K562 (cell line): ENCODE results near the gene EXD2. TPM values are rescaled to one million over a fixed set of nuclear protein-coding genes. Genes with fewer than 3 reads are reported as not detected.

Source experiments
- ATAC-seq: fragments of 200-7000 bp; cut with Tn5 transposase; 3 replicates; pipeline ENCODE4 v1.9.1; 2020; ENCODE audit warnings: moderate library complexity
- BruUV-seq: library from RNA; stranded (reverse); fragments of 400-500 nt; replicated peaks from 2 replicates; lab custom pipeline; 2021; lab: Mats Ljungman, UMichigan
- CTCF ChIA-PET: fragments of 300-600 bp; formaldehyde crosslinking; extraction: SDS; loops from one replicate; lab custom pipeline; 2021; ENCODE audit warnings: low intra/inter-chr PET ratio; lab: Yijun Ruan, JAX
- POLR2A ChIA-PET: fragments of 300-600, 350-650 bp; sonication (Branson Sonifier 250); formaldehyde crosslinking; extraction: SDS; loops from one replicate; lab custom pipeline; 2021; ENCODE audit warnings: antibody characterized with exemption, inconsistent platforms; lab: Yijun Ruan, JAX
- DNase-seq, 4 experiments: peaks; one replicate each; pipeline versions ENCODE4 v3.0.0 to v3.0.0-alpha.2; 2011 to 2018; ENCODE audit warnings: low spot score in 3 of 4, mixed read lengths in 3 of 4; ENCODE audit errors: extremely low read depth in 1 of 4
- FAIRE-seq: peaks from 2 replicates; lab custom pipeline; 2011; peaks lifted over from hg19 to GRCh38; lab: Jason Lieb, UNC
- H2AFZ ChIP-seq: 2 replicates; pipeline ENCODE4 v1.6.0; 2011; ENCODE audit warnings: low read depth, low read length, control low read depth, inconsistent platforms
- H3K27ac ChIP-seq: fragments of 200-600 bp; 3 replicates; pipeline ENCODE4 v1.8.0; 2011; ENCODE audit warnings: low read depth, mild to moderate bottlenecking, control low read depth, inconsistent platforms, low read length, moderate library complexity, mixed read lengths; ENCODE audit errors: extremely low read depth
- H3K27me3 ChIP-seq, 2 experiments: fragments of 300-600 bp in 1 of 2; 2 replicates in 1 of 2; 3 replicates in 1 of 2; pipeline versions ENCODE4 v1.6.0 to v1.8.0; 2011; ENCODE audit warnings: inconsistent platforms in 2 of 2, low read length in 2 of 2, mild to moderate bottlenecking in 1 of 2, mixed read lengths in 1 of 2, moderate library complexity in 1 of 2; ENCODE audit not compliant: control insufficient read depth in 2 of 2, insufficient read depth in 2 of 2
- H3K36me3 ChIP-seq: fragments of 300-600 bp; 3 replicates; pipeline ENCODE4 v1.8.0; 2011; ENCODE audit warnings: mild to moderate bottlenecking, low read length, inconsistent platforms; ENCODE audit not compliant: control insufficient read depth, insufficient read depth
- H3K4me1 ChIP-seq, 2 experiments: fragments of 200-600 bp in 1 of 2; replicated peaks in 1 of 2; 2 replicates in 1 of 2; 3 replicates in 1 of 2; pipeline versions ENCODE4 v1.5.1 to v1.8.0; 2011; ENCODE audit warnings: inconsistent platforms in 2 of 2, low read length in 2 of 2, mild to moderate bottlenecking in 1 of 2, mixed read lengths in 1 of 2, moderate library complexity in 1 of 2; ENCODE audit not compliant: control insufficient read depth in 2 of 2, insufficient read depth in 2 of 2
- H3K4me2 ChIP-seq: 2 replicates; pipeline ENCODE4 v1.6.1; 2011; ENCODE audit warnings: low read length, control low read depth, inconsistent platforms, mixed read lengths; ENCODE audit not compliant: insufficient read depth
- H3K4me3 ChIP-seq: fragments of 200-600 bp; sonication (generic), shearing (Covaris generic); 2 replicates; pipeline ENCODE4 v1.5.1; 2016; ENCODE audit warnings: control low read depth, inconsistent platforms
- H3K79me2 ChIP-seq: fragments of 200-600 bp; 3 replicates; pipeline ENCODE4 v1.8.0; 2011; ENCODE audit warnings: low read length, inconsistent platforms; ENCODE audit not compliant: control insufficient read depth, insufficient read depth
- H3K9ac ChIP-seq, 2 experiments: 2 replicates each; pipeline versions ENCODE4 v1.6.0 to v1.6.1; 2011; ENCODE audit warnings: low read depth in 2 of 2, low read length in 2 of 2, control low read depth in 1 of 2, inconsistent platforms in 1 of 2, mild to moderate bottlenecking in 1 of 2, mixed read lengths in 1 of 2; ENCODE audit not compliant: insufficient read depth in 1 of 2
- H3K9me1 ChIP-seq: one replicate; pipeline ENCODE4 v1.6.0; 2011; ENCODE audit warnings: inconsistent platforms, mild to moderate bottlenecking, low read length, moderate library complexity; ENCODE audit not compliant: control insufficient read depth, insufficient read depth
- H3K9me3 ChIP-seq: replicated peaks from 2 replicates; pipeline ENCODE4 v1.5.1; 2011; ENCODE audit warnings: low read depth, low read length, inconsistent platforms; ENCODE audit not compliant: control insufficient read depth, insufficient read depth
- H4K20me1 ChIP-seq: replicated peaks from 2 replicates; pipeline ENCODE4 v1.6.1; 2011; ENCODE audit warnings: low read length, inconsistent platforms, mixed read lengths; ENCODE audit not compliant: control insufficient read depth, insufficient read depth
- CREBBP ChIP-seq: IDR thresholded peaks from one replicate; pipeline ENCODE4 v1.6.1; 2012; ENCODE audit warnings: low read depth, mild to moderate bottlenecking, control low read depth, inconsistent platforms, low read length
- CTCFL ChIP-seq: IDR thresholded peaks from 2 replicates; pipeline ENCODE4 v1.6.1; 2011; ENCODE audit warnings: borderline replicate concordance, low read depth, mild to moderate bottlenecking, moderate library complexity, low read length; ENCODE audit not compliant: insufficient read depth, poor library complexity, severe bottlenecking
- EP400 ChIP-seq: fragments of 450-650 bp; IDR thresholded peaks from 2 replicates; pipeline ENCODE4 v1.6.1; 2017; ENCODE audit warnings: antibody characterized with exemption, mild to moderate bottlenecking, moderate library complexity
- FOXJ3 ChIP-seq: sonication (generic); formaldehyde crosslinking; IDR thresholded peaks from 2 replicates; pipeline ENCODE4 v1.4.0; 2020; ENCODE audit warnings: mild to moderate bottlenecking, missing genetic modification reagents
- GTF2A2 ChIP-seq: IDR thresholded peaks from 2 replicates; pipeline ENCODE4 v1.6.1; 2016; ENCODE audit warnings: mild to moderate bottlenecking, missing genetic modification characterization, missing compliant biosample characterization
- KDM1A ChIP-seq, 2 experiments: fragments of 450-650 bp; IDR thresholded peaks; 2 replicates each; pipeline ENCODE4 v1.6.1; 2016; ENCODE audit warnings: mild to moderate bottlenecking in 2 of 2
- OTX1 ChIP-seq: fragments of 450-650 bp; formaldehyde crosslinking; IDR thresholded peaks from 2 replicates; pipeline ENCODE4 v1.4.0; 2022; ENCODE audit warnings: mild to moderate bottlenecking
- SOX6 ChIP-seq: fragments of 450-650 bp; IDR thresholded peaks from 2 replicates; pipeline ENCODE4 v1.6.1; 2014; ENCODE audit warnings: mild to moderate bottlenecking
- USF2 ChIP-seq: sonication (generic); formaldehyde crosslinking; IDR thresholded peaks from 2 replicates; pipeline ENCODE4 v1.5.0; 2020; ENCODE audit warnings: missing genetic modification reagents
- ZBTB5 ChIP-seq: fragments of 450-650 bp; IDR thresholded peaks from 2 replicates; pipeline ENCODE4 v1.6.1; 2017; ENCODE audit warnings: antibody characterized with exemption
- ZNF76 ChIP-seq: fragments of 250-450 bp; sonication (Bioruptor Pico); IDR thresholded peaks from 2 replicates; pipeline ENCODE4 v1.4.0; 2020; ENCODE audit warnings: mild to moderate bottlenecking, moderate library complexity, borderline replicate concordance
- WGBS: fragments of 100-300 bp; shearing (Covaris generic); methylation state at CpG from one replicate; pipeline ENCODE4 v1.1.6; 2016; ENCODE audit warnings: low coverage, mixed read lengths; ENCODE audit not compliant: insufficient coverage; ENCODE audit errors: missing lambda C conversion rate; 5-methylcytosine and 5-hydroxymethylcytosine counted together
- in situ Hi-C: fragments of 300-500 bp; cut with MboI; formaldehyde crosslinking; loops from 4 replicates; pipeline ENCODE4 v1.15.0; 2018; ENCODE audit warnings: inconsistent platforms, mixed read lengths
- intact Hi-C: fragments of 100-400 bp; cut with micrococcal nuclease; formaldehyde crosslinking; loops from 2 replicates; pipeline ENCODE4 v1.14.2; 2022
- polyA plus RNA-seq, 8 experiments: library from polyadenylated mRNA; depleted of rRNA in 4 of 8; stranded (reverse) in 5 of 8; unstranded in 3 of 8; fragments of >200 nt; fragmentation: Nextera tagmentation in 2 of 8; fragmentation: Illumina TruSeq in 1 of 8; extraction: Ambion mirVana in 2 of 8; extraction: Trizol in 1 of 8; gene quantifications; 2 replicates each; pipeline versions ENCODE4 v1.2.1 to v1.2.3, GENCODE V29; 2011 to 2014; ENCODE audit warnings: inconsistent platforms in 1 of 8, missing spikeins in 1 of 8
- total RNA-seq, 7 experiments: library from RNA; depleted of rRNA in 6 of 7; stranded (reverse); fragments of >200 nt in 6 of 7; fragmentation: Illumina TruSeq in 2 of 7; extraction: Trizol in 2 of 7; gene quantifications; 2 replicates each; pipeline versions ENCODE4 v1.2.1 to v1.2.3, GENCODE V29; 2011 to 2021; ENCODE audit warnings: low replicate concordance in 1 of 7

Gene EXD2
- total and polyA plus RNA-seq, 9 of the 15 experiments (the other 6 are each of a cell fraction or from before 2014, with no cell fraction given) = 1.6 to 7.5 (median 3.7) TPM

GRCh38 chr14:69199786-69200185, 8.5 kb downstream of the EXD2 start:
- H3K79me2 ChIP-seq = no peaks in the 10 kb centered on the region
- POLR2A ChIA-PET = interaction anchor here (1.5 kb wide), 1 partner anchor 12 kb away, joined by 5 read pairs; no protein-coding TSS in a partner anchor
- in situ Hi-C loops = no loop called here
- no peaks in the 10 kb centered on the region for H4K20me1 ChIP-seq
- WGBS = 53% methylated on average over 10 of the region's 10 CpGs
- H3K36me3 ChIP-seq = no peaks in the 10 kb centered on the region
- no peaks in the 10 kb centered on the region for H3K27me3 ChIP-seq
- no peak overlapping the region for H2AFZ ChIP-seq
- TF ChIP-seq KDM1A (IDR thresholded peaks at IDR 0.05) = no peak
- no peak for TF ChIP-seq FOXJ3 (CRISPR knock-in tag)
- no peak for TF ChIP-seq CTCFL
- no peak for TF ChIP-seq CREBBP
- TF ChIP-seq OTX1 (CRISPR knock-in tag) = no peak
- no peak for TF ChIP-seq GTF2A2 (tag)
- TF ChIP-seq ZBTB5 = no peak
- TF ChIP-seq ZNF76 (CRISPR knock-in tag) = no peak
- TF ChIP-seq SOX6 = no peak
- TF ChIP-seq USF2 (CRISPR knock-in tag) = no peak
- TF ChIP-seq EP400 = no peak
- TF ChIP-seq, all 486 proteins: peak for 0
- Histone ChIP-seq H3K4me3 (no peak overlapping the region), H3K9ac (no peak overlapping the region), H3K4me2 (no peak overlapping the region), H3K27ac (no peak overlapping the region), H3K4me1 (no peaks in the 10 kb centered on the region; a peak in 1 of 5 replicates), H3K9me1 (no peaks in the 10 kb centered on the region), H3K9me3 (no peaks in the 10 kb centered on the region)
- BruUV-seq = no TSS peak
- FAIRE-seq (no peak), DNase-seq (no peak), ATAC-seq (no peak)
- intact Hi-C loops = no loop called here
- CTCF ChIA-PET = no interaction called here
